CD4-positive, alpha-beta T cell (primary cell): ENCODE results near the gene CCL15. TPM values are rescaled to one million over a fixed set of nuclear protein-coding genes. Genes with fewer than 3 reads are reported as not detected.

Experiments
- ATAC-seq: fragments of 200-7000 bp; cut with Tn5 transposase; one replicate; pipeline ENCODE4 v1.10.0; 2022; ENCODE audit warnings: mild to moderate bottlenecking; ENCODE audit not compliant: poor library complexity
- CTCF ChIA-PET: fragments of 350-600 bp; sonication (Branson Sonifier 250); formaldehyde crosslinking; loops from one replicate; lab custom pipeline; 2021; ENCODE audit warnings: antibody characterized with exemption, inconsistent platforms; lab: Charles Lee
- POLR2A ChIA-PET: fragments of 350-600 bp; sonication (Branson Sonifier 250); formaldehyde crosslinking; loops from one replicate; lab custom pipeline; 2021; ENCODE audit warnings: antibody characterized with exemption, inconsistent platforms; lab: Charles Lee
- DNase-seq, 14 experiments: peaks; one replicate each; pipeline ENCODE4 v3.0.0-alpha.2; 2013 to 2020; ENCODE audit warnings: mixed read lengths in 2 of 14
- H3K27ac ChIP-seq, 2 donors: one replicate each; pipeline versions ENCODE4 v1.5.1 to v1.7.0; 2013; ENCODE audit warnings: low read length in 2 of 2, low read depth in 1 of 2, mild to moderate bottlenecking in 1 of 2
- H3K27me3 ChIP-seq, 2 experiments: 1 replicate in 1 of 2; 2 replicates in 1 of 2; pipeline versions ENCODE4 v1.6.1 to v1.7.0; 2013; ENCODE audit warnings: low read length in 2 of 2, control low read depth in 1 of 2, mild to moderate bottlenecking in 1 of 2, moderate library complexity in 1 of 2; ENCODE audit not compliant: insufficient read depth in 2 of 2, control insufficient read depth in 1 of 2
- H3K36me3 ChIP-seq: one replicate; pipeline ENCODE4 v1.6.1; 2013; ENCODE audit warnings: low read length, control low read depth; ENCODE audit not compliant: insufficient read depth
- H3K4me1 ChIP-seq: one replicate; pipeline ENCODE4 v1.6.1; 2013; ENCODE audit warnings: low read length, control low read depth; ENCODE audit not compliant: insufficient read depth
- H3K4me3 ChIP-seq: one replicate; pipeline ENCODE4 v1.5.1; 2013; ENCODE audit warnings: mild to moderate bottlenecking, low read length, moderate library complexity
- H3K9me3 ChIP-seq, 2 experiments: 1 replicate in 1 of 2; 2 replicates in 1 of 2; pipeline versions ENCODE4 v1.6.1 to v1.7.0; 2013; ENCODE audit warnings: low read length in 2 of 2, mild to moderate bottlenecking in 2 of 2, control low read depth in 1 of 2, moderate library complexity in 1 of 2; ENCODE audit not compliant: control insufficient read depth in 1 of 2, insufficient read depth in 1 of 2
- H3K27ac Mint-ChIP-seq: one replicate; pipeline ENCODE4 v1.8.0; 2020; ENCODE audit warnings: mixed read lengths
- H3K27me3 Mint-ChIP-seq: one replicate; pipeline ENCODE4 v1.8.0; 2021; ENCODE audit warnings: mixed read lengths
- H3K36me3 Mint-ChIP-seq: one replicate; pipeline ENCODE4 v1.8.0; 2021; ENCODE audit warnings: low read depth, mixed read lengths
- H3K4me1 Mint-ChIP-seq: one replicate; pipeline ENCODE4 v1.8.0; 2021; ENCODE audit warnings: low read depth, mixed read lengths
- H3K4me3 Mint-ChIP-seq: one replicate; pipeline ENCODE4 v1.8.0; 2020; ENCODE audit warnings: mild to moderate bottlenecking, mixed read lengths
- H3K9me3 Mint-ChIP-seq: one replicate; pipeline ENCODE4 v1.8.0; 2020; ENCODE audit warnings: mixed read lengths
- intact Hi-C, 2 experiments: fragments of 100-400 bp; cut with DNase I in 1 of 2; cut with micrococcal nuclease in 1 of 2; formaldehyde crosslinking; loops; one replicate each; pipeline versions ENCODE4 v1.15.1 to v1.9.0; 2023 to 2025; cut with DNase I, micrococcal nuclease
- polyA plus RNA-seq, 2 donors: library from polyadenylated mRNA; unstranded; fragments of 120-200 nt; gene quantifications; one replicate each; pipeline ENCODE4 v1.2.1, GENCODE V29; 2013
- total RNA-seq, 174 experiments: library from RNA in 2 of 174; stranded (reverse) in 2 of 174; gene quantifications; one replicate each; pipeline ENCODE4 v1.2.3 and lab custom pipeline; 2021 to 2026
- TF ChIP-seq, protein P1 (sequence below): fragments of 200-600 bp; IDR thresholded peaks from one replicate; pipeline ENCODE4 v1.8.0; 2022; ENCODE audit warnings: antibody characterized with exemption, mild to moderate bottlenecking

The CCL15 gene, protein sequence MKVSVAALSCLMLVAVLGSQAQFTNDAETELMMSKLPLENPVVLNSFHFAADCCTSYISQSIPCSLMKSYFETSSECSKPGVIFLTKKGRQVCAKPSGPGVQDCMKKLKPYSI
- not detected for total RNA-seq
- polyA plus RNA-seq (2013, experiment 1 of 2): not detected
- not detected for polyA plus RNA-seq (2013, experiment 2 of 2)
- total RNA-seq (lab: John Stamatoyannopoulos, UW): 0 to 0.06 (median 0) reads per million in 172 experiments

DNA sequence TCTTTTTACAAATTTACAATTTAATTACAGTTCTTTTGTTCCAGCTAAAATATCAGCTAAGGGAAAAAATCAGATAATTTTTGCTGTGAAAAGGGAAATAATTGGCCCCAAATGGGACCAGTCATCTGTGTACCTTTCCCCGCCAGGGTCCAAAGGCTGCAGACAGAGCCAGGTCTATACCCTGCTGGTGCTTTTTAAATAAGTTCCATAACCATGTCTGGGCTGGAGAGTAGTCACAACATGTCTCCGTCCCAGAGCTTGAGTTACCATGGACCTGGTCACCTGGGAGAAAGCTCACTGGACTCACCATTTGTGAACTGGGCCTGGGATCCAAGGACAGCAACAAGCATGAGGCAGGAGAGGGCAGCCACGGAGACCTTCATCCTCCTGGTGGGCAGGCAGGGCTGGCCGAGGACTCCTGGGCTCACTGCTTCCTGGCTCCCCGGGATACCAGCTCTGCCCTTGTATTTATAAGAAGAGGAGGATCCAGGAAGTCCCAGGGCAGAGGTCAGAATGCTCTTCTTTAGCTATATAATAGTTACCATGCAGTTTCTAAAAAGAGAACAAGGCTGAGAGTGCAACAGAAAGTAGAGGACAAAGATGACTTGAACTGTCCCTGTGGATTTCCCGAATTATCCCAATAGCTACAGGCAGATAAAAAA, at the start of gene CCL15:
TSS of gene CCL15 (minus strand) at position 444 of the 662 bp plus-strand sequence. CDS start at position 383, 61 bp downstream.
- Histone ChIP-seq H3K27ac (no peak within 1 kb of the TSS), H3K4me1 (no peaks in the 10 kb centered on the region), H3K36me3 (no peaks in the 10 kb centered on the region), H3K27me3 (no peaks in the 10 kb centered on the region), H3K9me3 (no peaks in the 10 kb centered on the region), H3K4me3 (no peak within 1 kb of the TSS)
- no peak within 1 kb of the TSS for H3K4me3 Mint-ChIP-seq
- ATAC-seq (no peak), DNase-seq (no peak)
- H3K27ac Mint-ChIP-seq: no peak within 1 kb of the TSS
- ChIA-PET CTCF (no interaction called here), POLR2A (no interaction called here)
- H3K9me3 Mint-ChIP-seq: no peaks in the 10 kb centered on the region
- TF ChIP-seq, protein P1, sequence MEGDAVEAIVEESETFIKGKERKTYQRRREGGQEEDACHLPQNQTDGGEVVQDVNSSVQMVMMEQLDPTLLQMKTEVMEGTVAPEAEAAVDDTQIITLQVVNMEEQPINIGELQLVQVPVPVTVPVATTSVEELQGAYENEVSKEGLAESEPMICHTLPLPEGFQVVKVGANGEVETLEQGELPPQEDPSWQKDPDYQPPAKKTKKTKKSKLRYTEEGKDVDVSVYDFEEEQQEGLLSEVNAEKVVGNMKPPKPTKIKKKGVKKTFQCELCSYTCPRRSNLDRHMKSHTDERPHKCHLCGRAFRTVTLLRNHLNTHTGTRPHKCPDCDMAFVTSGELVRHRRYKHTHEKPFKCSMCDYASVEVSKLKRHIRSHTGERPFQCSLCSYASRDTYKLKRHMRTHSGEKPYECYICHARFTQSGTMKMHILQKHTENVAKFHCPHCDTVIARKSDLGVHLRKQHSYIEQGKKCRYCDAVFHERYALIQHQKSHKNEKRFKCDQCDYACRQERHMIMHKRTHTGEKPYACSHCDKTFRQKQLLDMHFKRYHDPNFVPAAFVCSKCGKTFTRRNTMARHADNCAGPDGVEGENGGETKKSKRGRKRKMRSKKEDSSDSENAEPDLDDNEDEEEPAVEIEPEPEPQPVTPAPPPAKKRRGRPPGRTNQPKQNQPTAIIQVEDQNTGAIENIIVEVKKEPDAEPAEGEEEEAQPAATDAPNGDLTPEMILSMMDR: no peak
- intact Hi-C loops: no loop called here
- peaks cover 5% of the 10 kb centered on the region for H3K4me1 Mint-ChIP-seq
- no peaks in the 10 kb centered on the region for H3K36me3 Mint-ChIP-seq
- peaks cover 6% of the 10 kb centered on the region for H3K27me3 Mint-ChIP-seq

DNA sequence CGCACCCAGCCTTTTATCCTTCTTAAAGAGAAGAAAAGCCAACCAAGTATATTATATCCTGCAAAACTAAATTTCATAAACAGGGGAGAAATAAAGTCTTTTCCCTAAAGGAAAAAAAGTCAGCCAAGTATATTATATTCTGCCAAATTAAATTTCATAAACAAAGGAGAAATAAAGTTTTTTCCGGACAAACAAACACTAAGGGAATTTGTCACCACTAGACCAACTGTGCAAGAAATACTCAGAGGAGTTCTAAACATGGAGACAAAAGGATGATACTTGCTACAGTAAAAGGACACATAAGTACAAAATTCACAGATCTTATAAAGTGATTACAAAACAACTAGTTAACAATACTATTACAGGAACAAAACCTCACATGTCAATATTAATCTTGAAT, 48.3 kb upstream of the CCL15 start:
- H3K4me3 Mint-ChIP-seq: no peak overlapping the region
- peaks cover 3 to 16% of the 10 kb centered on the region in 2 experiments for H3K27me3 ChIP-seq
- H3K9me3 Mint-ChIP-seq: peaks cover 11% of the 10 kb centered on the region
- no peak overlapping the region for H3K27ac Mint-ChIP-seq
- no peak overlapping the region for H3K27ac ChIP-seq
- ChIA-PET POLR2A (no interaction called here), CTCF (no interaction called here)
- no peaks in the 10 kb centered on the region for H3K4me1 Mint-ChIP-seq
- no peak for DNase-seq
- intact Hi-C loops: no loop called here
- H3K36me3 Mint-ChIP-seq: peaks cover 3% of the 10 kb centered on the region
- no peak overlapping the region for H3K4me3 ChIP-seq
- H3K36me3 ChIP-seq: no peaks in the 10 kb centered on the region
- peaks cover 42% of the 10 kb centered on the region for H3K27me3 Mint-ChIP-seq
- TF ChIP-seq, protein P1: no peak
- no peak for ATAC-seq
- H3K9me3 ChIP-seq: peaks cover 17 to 19% of the 10 kb centered on the region in 2 experiments
- H3K4me1 ChIP-seq: no peaks in the 10 kb centered on the region

DNA sequence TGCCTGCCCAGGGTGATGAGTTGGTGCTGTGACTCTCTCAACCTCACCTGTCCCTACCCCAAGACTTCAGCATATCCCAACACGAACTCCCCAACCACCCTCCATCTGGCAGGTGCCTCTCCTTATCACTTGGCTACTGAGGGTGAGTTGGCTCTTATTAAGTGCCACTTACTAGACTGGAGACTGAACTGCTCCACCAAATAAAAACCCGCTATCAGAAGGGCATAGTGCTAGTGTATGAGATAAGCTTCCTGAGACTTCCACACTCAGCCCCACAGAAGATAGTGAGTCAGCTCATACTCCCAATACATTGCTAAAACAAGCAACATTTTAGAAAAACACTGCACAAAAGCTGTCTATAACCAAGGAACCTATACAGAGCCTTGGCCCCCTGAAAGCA, 46.7 kb upstream of the CCL15 start:
- Histone ChIP-seq H3K27me3 (peaks cover 3 to 16% of the 10 kb centered on the region in 2 experiments), H3K9me3 (peaks cover 17 to 19% of the 10 kb centered on the region in 2 experiments), H3K27ac (no peak overlapping the region), H3K36me3 (no peaks in the 10 kb centered on the region), H3K4me1 (no peaks in the 10 kb centered on the region), H3K4me3 (no peak overlapping the region)
- Mint-ChIP-seq H3K4me3 (no peak overlapping the region), H3K9me3 (peaks cover 11% of the 10 kb centered on the region), H3K27ac (no peak overlapping the region), H3K36me3 (peaks cover 3% of the 10 kb centered on the region), H3K4me1 (no peaks in the 10 kb centered on the region), H3K27me3 (peaks cover 52% of the 10 kb centered on the region)
- intact Hi-C loops: no loop called here
- ChIA-PET POLR2A (no interaction called here), CTCF (no interaction called here)
- ATAC-seq (no peak), DNase-seq (no peak)
- TF ChIP-seq, protein P1: no peak
